Endometrium (tissue), 2 donors: ENCODE measurements around the gene GATC.
"Not testable (repeated sequence)": the region's sequence is repeated elsewhere in the genome, so short reads cannot be mapped to it uniquely, and the experiment has no call there.

Experiments used
- FAIRE-seq: peaks from 2 replicates; lab custom pipeline; 2012; peaks lifted over from hg19 to GRCh38; lab: Jason Lieb, UNC
- donor health status: control.
- donor health status: control.

Gene GATC

DNA sequence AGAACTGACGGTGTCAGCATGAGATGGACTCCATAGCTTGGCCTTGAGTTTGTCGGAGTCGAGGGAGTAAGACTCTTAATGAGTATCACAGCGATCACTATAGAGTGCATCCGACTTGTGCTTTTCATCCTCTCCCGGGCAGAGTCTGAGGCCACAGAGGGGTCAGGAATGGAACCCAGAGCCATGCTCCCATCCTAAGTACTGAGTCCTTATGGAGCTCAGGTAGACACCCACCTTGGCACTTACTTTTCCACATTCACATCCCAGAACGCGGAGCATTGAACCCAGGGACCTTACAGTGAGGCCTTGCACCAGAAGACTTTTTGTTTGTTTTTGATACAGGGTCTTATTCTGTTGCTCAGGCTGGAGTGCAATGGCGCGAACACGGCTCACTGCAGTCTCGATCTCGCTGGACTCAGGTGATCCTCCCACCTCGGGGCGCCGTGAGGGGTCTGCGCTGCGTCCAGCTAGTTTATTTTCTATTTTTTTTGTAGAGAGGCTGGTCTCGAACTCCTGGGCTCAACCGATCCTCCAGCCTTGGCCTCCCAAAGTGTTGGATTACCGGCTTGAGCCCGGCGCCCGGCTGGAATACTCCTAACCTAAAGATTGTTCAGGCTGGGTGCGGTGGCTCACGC, 24.0 kb downstream of the GATC start:
- FAIRE-seq: no peak

DNA sequence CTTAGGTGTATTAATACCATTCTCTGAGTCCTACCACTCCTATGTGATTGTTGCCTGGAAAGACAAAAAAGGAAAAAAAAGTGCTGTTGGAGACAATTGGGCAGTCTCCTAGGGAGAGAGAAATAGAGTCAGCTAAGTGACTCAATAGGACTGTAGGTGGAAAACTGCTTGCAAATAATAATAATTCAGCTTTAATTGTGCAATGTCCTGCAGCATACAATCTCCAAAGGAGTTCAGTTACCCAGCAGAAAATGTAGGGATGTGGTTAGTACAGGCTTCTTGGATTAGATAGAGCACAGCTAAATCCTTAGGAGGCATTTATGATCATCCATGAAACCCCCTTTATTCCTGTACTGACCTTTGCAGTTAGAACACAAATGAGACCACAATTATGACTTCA, 26.3 kb downstream of the GATC start:
- FAIRE-seq: no peak

- FAIRE-seq: no peak
These were observed 27.8 kb downstream of the GATC start for GRCh38 chr12:120473807-120474615.

GRCh38 chr12:120474616-120474960, 28.3 kb downstream of the GATC start:
- no peak for FAIRE-seq

DNA sequence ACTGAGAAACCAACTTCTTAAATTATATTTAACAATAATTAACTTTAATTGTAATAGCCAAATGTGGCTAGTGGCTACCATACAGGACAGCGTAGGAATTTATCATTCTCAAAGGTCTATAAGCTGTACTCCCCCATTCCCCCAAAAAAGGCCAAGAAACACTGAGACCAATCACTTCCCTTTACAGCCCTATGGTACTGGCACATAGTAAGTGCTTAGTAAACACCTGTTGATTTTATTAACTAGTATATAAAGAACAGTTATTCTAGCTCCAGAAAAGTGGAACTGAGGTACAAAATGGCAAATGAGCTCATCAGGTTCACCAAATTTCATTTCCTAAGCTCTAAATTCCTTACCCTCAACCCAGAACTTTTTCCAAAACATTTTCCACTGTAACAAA, 29.4 kb downstream of the GATC start:
- FAIRE-seq: no peak

GRCh38 chr12:120479458-120479857, 33.2 kb downstream of the GATC start:
- no peak for FAIRE-seq

DNA sequence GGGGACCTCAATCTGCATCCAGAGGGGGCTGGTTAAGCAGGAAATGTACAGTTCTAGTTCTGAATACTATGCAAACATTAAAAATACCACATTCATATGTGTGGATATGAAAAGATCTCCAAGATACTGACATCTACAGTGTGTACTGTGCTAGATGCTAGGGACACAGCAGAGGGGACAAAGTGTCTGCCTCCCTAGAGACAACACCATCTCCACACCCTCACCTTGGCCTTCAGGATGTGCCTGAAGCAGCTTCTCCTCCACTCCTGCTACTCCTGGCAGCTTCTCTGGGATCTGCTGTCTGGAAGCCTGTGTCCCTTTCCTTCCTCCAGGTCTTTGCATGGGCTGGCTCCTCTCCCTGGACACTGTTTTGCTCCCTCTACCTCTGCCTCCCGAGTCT, 34.0 kb downstream of the GATC start:
- FAIRE-seq: no peak

- no peak for FAIRE-seq
These were observed 35.0 kb downstream of the GATC start for GRCh38 chr12:120481022-120481767.

- no peak for FAIRE-seq
These were observed 37.4 kb downstream of the GATC start for GRCh38 chr12:120483621-120484020.

GRCh38 chr12:120485961-120486881, 40.0 kb downstream of the GATC start:
- FAIRE-seq: no peak

GRCh38 chr12:120487552-120487951, 41.3 kb downstream of the GATC start:
- FAIRE-seq: not testable (repeated sequence)

- FAIRE-seq: no peak
These were observed 41.9 kb downstream of the GATC start for GRCh38 chr12:120488057-120488640.

- no peak for FAIRE-seq
These were observed 42.8 kb downstream of the GATC start for GRCh38 chr12:120489018-120489417.

DNA sequence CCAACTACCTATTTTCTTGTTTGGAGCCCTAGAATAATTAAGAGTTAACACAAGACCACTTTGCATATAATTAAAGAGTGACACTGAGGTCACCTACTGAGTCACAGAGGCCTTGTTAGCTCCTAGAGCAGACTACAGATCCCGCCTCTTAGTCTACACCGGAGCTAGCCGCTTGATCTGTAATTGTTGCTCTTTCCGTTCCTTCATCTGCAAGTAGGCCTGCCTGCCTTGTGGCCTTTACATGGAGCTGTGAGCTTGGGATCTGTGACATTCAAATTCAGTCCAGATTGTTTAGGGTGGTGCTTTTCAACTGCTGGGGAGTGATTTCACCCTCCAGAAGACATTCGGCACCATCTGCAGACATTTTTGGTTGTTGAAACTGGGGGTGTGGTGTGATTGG, 44.1 kb downstream of the GATC start:
- no peak for FAIRE-seq

DNA sequence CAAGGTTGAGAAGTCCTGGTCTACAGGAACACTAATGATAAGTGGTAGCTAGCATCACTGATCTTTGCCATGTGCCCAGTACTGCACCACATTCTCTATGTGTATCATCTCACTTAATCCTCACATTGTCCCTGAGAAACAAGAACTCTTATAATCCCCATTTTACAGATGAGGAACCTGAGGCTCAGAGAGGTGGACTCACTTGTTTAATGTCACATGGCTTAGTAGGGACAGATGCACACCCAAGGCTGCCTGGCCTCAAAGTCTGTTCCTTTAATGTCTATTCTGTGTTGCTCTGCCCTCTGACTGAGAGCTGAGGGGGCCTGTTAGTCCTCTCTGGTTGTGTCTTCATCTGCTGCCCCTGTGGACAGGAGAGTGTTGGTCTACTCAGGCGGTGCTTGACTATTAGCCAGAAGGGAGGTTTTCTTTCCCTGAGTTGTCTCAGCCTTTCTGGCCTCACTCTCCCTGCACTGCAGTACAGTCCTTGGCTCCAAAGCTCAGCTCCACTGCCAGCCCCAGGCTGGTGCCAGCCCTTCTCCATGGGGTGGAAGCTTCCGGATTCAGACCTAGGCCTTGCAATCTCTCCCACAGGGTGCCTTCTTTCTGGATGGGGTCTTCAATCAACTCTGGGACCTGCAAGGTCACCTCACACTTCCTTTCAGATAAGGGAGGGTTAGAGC, 44.7 kb downstream of the GATC start:
- no peak for FAIRE-seq

- FAIRE-seq: no peak
These were observed 49.0 kb downstream of the GATC start for GRCh38 chr12:120495186-120495730.

- no peak for FAIRE-seq
These were observed 49.6 kb downstream of the GATC start, which contains the start of gene DYNLL1 for GRCh38 chr12:120495731-120496412. TSS of gene DYNLL1 (plus strand) at chr12:120496113. CDS start at chr12:120496422, 309 bp downstream.

DNA sequence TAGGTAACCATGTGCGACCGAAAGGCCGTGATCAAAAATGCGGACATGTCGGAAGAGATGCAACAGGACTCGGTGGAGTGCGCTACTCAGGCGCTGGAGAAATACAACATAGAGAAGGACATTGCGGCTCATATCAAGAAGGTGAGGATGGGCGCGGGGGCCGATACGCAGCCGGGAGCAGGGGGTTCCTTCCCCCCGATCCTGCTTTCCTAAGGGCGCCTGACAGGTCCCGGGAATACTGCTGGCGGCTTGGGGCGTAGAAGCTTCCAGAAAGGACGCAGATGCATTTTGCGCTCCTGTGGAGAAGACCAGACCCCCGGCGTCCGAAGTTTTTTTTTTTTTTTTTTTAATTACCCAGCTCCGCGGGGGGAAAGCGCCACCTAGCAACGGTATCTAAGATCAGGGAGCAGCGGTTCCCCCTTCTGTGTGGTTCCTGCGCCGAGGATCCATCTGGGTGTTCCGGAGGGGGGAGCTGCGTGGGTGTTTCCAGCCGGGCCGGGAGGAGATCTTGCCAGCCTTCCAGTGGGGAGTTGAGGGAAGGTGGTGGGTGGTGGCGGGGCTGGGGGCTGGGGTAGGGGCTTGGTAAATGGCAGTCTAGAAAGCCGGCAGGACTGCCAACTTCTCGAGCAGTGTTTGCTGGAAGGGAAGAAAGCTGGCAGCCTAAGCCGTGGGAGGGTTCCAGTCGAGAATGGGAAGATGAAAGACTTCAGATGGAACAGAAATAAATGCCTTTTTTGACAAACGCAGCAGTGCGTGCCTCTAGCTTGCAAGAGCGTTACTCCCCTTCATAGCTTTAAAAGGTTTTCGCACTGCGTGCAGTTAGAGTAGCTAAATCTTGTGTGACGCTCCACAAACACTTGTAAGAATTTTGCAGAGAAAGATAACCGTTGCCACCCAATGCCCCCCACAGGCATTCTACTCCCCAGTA, 50.4 kb downstream of the GATC start:
- FAIRE-seq: no peak
